HepG2 (cell line): ENCODE results near the gene IQCC. TPM values are rescaled to one million over a fixed set of nuclear protein-coding genes. Genes with fewer than 3 reads are reported as not detected.

ENCODE experiments used
- AHR ChIP-seq: IDR thresholded peaks from 2 replicates; pipeline ENCODE4 v1.6.1; 2018; ENCODE audit warnings: missing genetic modification reagents, missing compliant biosample characterization
- CREM ChIP-seq, 2 experiments: sonication (generic) in 1 of 2; formaldehyde crosslinking in 1 of 2; IDR thresholded peaks; 2 replicates each; pipeline versions ENCODE4 v1.4.0 to v1.6.1; 2016 to 2020; ENCODE audit warnings: antibody characterized with exemption in 1 of 2, mild to moderate bottlenecking in 1 of 2, missing genetic modification reagents in 1 of 2
- HES4 ChIP-seq: sonication (generic); formaldehyde crosslinking; IDR thresholded peaks from 2 replicates; pipeline ENCODE4 v1.9.0; 2021; ENCODE audit warnings: mild to moderate bottlenecking, missing genetic modification reagents, borderline replicate concordance
- KLF15 ChIP-seq: sonication (generic); formaldehyde crosslinking; IDR thresholded peaks from 2 replicates; pipeline ENCODE4 v1.8.1; 2023; ENCODE audit warnings: borderline replicate concordance, mild to moderate bottlenecking, inconsistent platforms, missing genetic modification reagents, mixed read lengths
- NCOA1 ChIP-seq: sonication (generic); formaldehyde crosslinking; IDR thresholded peaks from 2 replicates; pipeline ENCODE4 v1.9.0; 2021; ENCODE audit warnings: missing genetic modification reagents
- NR2F6 ChIP-seq, 2 experiments: IDR thresholded peaks; 2 replicates each; pipeline ENCODE4 v1.6.1; 2016; ENCODE audit warnings: antibody characterized with exemption in 1 of 2, mild to moderate bottlenecking in 1 of 2
- PPARG ChIP-seq: conservative IDR thresholded peaks from 2 replicates; pipeline ENCODE4 v1.6.1; 2016; ENCODE audit warnings: missing biosample characterization, missing genetic modification reagents
- TARDBP ChIP-seq: sonication (generic); formaldehyde crosslinking; IDR thresholded peaks from 2 replicates; pipeline ENCODE4 v1.8.0; 2022; ENCODE audit warnings: mild to moderate bottlenecking, missing genetic modification reagents
- TEAD3 ChIP-seq: optimal IDR thresholded peaks from 2 replicates; pipeline ENCODE3; 2016; ENCODE audit warnings: borderline replicate concordance
- ZBTB38 ChIP-seq: sonication (generic); formaldehyde crosslinking; IDR thresholded peaks from 2 replicates; pipeline ENCODE4 v1.5.1; 2020; ENCODE audit warnings: mild to moderate bottlenecking, missing genetic modification reagents
- ZNF101 ChIP-seq: sonication (generic); formaldehyde crosslinking; IDR thresholded peaks from 2 replicates; pipeline ENCODE4 v1.4.0; 2020; ENCODE audit warnings: mild to moderate bottlenecking, low read depth, missing genetic modification reagents, borderline replicate concordance
- ZNF17 ChIP-seq: sonication (generic); formaldehyde crosslinking; IDR thresholded peaks from 2 replicates; pipeline ENCODE4 v1.5.0; 2020; ENCODE audit warnings: mild to moderate bottlenecking, missing genetic modification reagents
- ZSCAN30 ChIP-seq: sonication (generic); formaldehyde crosslinking; IDR thresholded peaks from 2 replicates; pipeline ENCODE4 v1.5.0; 2020; ENCODE audit warnings: mild to moderate bottlenecking, missing genetic modification reagents
- polyA plus RNA-seq, 8 experiments: library from polyadenylated mRNA; depleted of rRNA in 3 of 8; stranded (reverse) in 7 of 8; unstranded in 1 of 8; fragments of >200 nt; fragmentation: Illumina TruSeq in 4 of 8; extraction: Trizol in 4 of 8; gene quantifications; 2 replicates each; pipeline versions ENCODE4 v1.2.1 to v1.2.3, GENCODE V29; 2011 to 2016; ENCODE audit warnings: low read depth in 4 of 8, missing spikeins in 1 of 8, mixed read lengths in 1 of 8; ENCODE audit not compliant: insufficient read depth in 1 of 8
- total RNA-seq, 5 experiments: library from RNA; depleted of rRNA; stranded (reverse); fragments of >200 nt; fragmentation: Illumina TruSeq; extraction: Trizol; gene quantifications; 2 replicates each; pipeline ENCODE4 v1.2.3, GENCODE V29; 2016; ENCODE audit warnings: low read depth in 1 of 5
- TF ChIP-seq, protein P1 (sequence below): sonication (generic); formaldehyde crosslinking; IDR thresholded peaks from 2 replicates; pipeline ENCODE4 v1.8.0; 2022; ENCODE audit warnings: missing genetic modification reagents, mild to moderate bottlenecking, borderline replicate concordance
- TF ChIP-seq, protein P2 (sequence below): sonication (generic); formaldehyde crosslinking; IDR thresholded peaks from 2 replicates; pipeline ENCODE4 v1.4.0; 2020; ENCODE audit warnings: missing genetic modification reagents, mild to moderate bottlenecking, borderline replicate concordance
- TF ChIP-seq, protein P3 (sequence below): sonication (generic); formaldehyde crosslinking; IDR thresholded peaks from 2 replicates; pipeline ENCODE4 v1.5.1; 2020; ENCODE audit warnings: mild to moderate bottlenecking, missing genetic modification reagents, borderline replicate concordance
- TF ChIP-seq, protein P4 (sequence below): sonication (generic); formaldehyde crosslinking; IDR thresholded peaks from 2 replicates; pipeline ENCODE4 v1.8.0; 2022; ENCODE audit warnings: missing genetic modification reagents, mild to moderate bottlenecking, inconsistent platforms, borderline replicate concordance

IQCC gene
- total and polyA plus RNA-seq, 2 of the 13 experiments (the other 11 are each of a cell fraction or from before 2014, with no cell fraction given): 1.7 to 3.0 TPM

DNA sequence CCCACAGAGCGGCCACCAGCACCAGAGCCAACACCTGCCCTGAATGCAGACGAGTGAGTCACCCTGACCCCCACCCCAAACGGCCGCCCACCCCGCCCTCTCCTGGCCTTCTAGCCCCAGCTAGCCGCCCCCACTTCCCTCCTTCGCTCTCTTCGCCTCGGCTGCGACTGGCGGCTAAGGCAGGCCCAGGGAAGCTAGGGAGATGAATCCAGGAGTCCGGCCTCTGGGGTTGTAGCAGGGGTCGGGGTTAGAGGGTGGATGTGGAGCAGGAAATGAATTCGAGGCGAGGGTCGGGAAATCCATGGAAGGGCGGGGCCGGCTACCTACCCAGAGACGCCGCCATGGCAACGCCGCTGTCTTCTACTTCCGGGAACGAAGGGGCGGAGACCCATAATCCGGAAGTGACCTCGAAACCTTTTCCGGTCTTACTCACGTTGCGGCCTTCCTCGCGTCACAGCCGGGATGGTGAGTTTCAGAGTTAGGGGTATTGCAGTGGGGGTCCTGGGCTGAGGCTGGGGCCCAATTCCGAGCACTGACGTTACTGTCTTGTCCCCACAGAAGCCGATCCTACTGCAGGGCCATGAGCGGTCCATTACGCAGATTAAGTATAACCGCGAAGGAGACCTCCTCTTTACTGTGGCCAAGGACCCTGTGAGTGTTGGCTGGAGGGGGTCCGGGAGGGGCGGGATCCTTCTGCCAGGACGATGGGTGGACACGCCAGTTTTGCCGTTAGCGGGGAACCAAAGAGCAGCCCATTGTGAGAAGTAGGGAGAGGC lies 16.7 kb downstream of the IQCC start, which contains the start of the genes EIF3I and TMEM234 (continued):
- no peak for TF ChIP-seq ZNF101
- peak; percentile 32; the same call in 1 of the 2 replicates for TF ChIP-seq HES4
- TF ChIP-seq, protein P1, sequence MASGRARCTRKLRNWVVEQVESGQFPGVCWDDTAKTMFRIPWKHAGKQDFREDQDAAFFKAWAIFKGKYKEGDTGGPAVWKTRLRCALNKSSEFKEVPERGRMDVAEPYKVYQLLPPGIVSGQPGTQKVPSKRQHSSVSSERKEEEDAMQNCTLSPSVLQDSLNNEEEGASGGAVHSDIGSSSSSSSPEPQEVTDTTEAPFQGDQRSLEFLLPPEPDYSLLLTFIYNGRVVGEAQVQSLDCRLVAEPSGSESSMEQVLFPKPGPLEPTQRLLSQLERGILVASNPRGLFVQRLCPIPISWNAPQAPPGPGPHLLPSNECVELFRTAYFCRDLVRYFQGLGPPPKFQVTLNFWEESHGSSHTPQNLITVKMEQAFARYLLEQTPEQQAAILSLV: peak; percentile 44; the same call in 1 of the 2 replicates
- TF ChIP-seq, protein P2, sequence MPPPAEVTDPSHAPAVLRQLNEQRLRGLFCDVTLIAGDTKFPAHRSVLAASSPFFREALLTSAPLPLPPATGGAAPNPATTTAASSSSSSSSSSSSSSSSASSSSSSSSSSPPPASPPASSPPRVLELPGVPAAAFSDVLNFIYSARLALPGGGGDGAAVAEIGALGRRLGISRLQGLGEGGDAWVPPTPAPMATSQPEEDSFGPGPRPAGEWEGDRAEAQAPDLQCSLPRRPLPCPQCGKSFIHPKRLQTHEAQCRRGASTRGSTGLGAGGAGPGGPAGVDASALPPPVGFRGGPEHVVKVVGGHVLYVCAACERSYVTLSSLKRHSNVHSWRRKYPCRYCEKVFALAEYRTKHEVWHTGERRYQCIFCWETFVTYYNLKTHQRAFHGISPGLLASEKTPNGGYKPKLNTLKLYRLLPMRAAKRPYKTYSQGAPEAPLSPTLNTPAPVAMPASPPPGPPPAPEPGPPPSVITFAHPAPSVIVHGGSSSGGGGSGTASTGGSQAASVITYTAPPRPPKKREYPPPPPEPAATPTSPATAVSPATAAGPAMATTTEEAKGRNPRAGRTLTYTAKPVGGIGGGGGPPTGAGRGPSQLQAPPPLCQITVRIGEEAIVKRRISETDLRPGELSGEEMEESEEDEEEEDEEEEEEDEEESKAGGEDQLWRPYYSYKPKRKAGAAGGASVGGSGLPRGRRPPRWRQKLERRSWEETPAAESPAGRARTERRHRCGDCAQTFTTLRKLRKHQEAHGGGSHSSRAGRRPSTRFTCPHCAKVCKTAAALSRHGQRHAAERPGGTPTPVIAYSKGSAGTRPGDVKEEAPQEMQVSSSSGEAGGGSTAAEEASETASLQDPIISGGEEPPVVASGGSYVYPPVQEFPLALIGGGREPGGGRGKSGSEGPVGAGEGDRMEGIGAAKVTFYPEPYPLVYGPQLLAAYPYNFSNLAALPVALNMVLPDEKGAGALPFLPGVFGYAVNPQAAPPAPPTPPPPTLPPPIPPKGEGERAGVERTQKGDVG (CRISPR knock-in tag): no peak
- TF ChIP-seq, protein P3, sequence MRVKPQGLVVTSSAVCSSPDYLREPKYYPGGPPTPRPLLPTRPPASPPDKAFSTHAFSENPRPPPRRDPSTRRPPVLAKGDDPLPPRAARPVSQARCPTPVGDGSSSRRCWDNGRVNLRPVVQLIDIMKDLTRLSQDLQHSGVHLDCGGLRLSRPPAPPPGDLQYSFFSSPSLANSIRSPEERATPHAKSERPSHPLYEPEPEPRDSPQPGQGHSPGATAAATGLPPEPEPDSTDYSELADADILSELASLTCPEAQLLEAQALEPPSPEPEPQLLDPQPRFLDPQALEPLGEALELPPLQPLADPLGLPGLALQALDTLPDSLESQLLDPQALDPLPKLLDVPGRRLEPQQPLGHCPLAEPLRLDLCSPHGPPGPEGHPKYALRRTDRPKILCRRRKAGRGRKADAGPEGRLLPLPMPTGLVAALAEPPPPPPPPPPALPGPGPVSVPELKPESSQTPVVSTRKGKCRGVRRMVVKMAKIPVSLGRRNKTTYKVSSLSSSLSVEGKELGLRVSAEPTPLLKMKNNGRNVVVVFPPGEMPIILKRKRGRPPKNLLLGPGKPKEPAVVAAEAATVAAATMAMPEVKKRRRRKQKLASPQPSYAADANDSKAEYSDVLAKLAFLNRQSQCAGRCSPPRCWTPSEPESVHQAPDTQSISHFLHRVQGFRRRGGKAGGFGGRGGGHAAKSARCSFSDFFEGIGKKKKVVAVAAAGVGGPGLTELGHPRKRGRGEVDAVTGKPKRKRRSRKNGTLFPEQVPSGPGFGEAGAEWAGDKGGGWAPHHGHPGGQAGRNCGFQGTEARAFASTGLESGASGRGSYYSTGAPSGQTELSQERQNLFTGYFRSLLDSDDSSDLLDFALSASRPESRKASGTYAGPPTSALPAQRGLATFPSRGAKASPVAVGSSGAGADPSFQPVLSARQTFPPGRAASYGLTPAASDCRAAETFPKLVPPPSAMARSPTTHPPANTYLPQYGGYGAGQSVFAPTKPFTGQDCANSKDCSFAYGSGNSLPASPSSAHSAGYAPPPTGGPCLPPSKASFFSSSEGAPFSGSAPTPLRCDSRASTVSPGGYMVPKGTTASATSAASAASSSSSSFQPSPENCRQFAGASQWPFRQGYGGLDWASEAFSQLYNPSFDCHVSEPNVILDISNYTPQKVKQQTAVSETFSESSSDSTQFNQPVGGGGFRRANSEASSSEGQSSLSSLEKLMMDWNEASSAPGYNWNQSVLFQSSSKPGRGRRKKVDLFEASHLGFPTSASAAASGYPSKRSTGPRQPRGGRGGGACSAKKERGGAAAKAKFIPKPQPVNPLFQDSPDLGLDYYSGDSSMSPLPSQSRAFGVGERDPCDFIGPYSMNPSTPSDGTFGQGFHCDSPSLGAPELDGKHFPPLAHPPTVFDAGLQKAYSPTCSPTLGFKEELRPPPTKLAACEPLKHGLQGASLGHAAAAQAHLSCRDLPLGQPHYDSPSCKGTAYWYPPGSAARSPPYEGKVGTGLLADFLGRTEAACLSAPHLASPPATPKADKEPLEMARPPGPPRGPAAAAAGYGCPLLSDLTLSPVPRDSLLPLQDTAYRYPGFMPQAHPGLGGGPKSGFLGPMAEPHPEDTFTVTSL: no peak
- 0 out of 2 replicates have a peak, but pooled peaks have one; percentile 50 for TF ChIP-seq KLF15 (CRISPR knock-in tag)
- no peak for TF ChIP-seq NR2F6 (IDR thresholded peaks at IDR 0.05)
- TF ChIP-seq NR2F6 (CRISPR knock-in tag; IDR thresholded peaks at IDR 0.05): peak; percentile 15; the same call in 1 of the 2 replicates
- TF ChIP-seq ZSCAN30: no peak
- TF ChIP-seq ZBTB38 (CRISPR knock-in tag): peak; percentile 34; the same call in 1 of the 2 replicates
- no peak for TF ChIP-seq ZNF17 (CRISPR knock-in tag)
- no peak for TF ChIP-seq PPARG (CRISPR knock-in tag)
- TF ChIP-seq AHR (CRISPR knock-in tag): no peak
- TF ChIP-seq CREM (IDR thresholded peaks at IDR 0.05): peak; percentile 86
- no peak for TF ChIP-seq CREM (CRISPR knock-in tag; IDR thresholded peaks at IDR 0.05)
- TF ChIP-seq TARDBP (CRISPR knock-in tag): 0 out of 2 replicates have a peak, but pooled peaks have one; percentile 40
- TF ChIP-seq, protein P4, sequence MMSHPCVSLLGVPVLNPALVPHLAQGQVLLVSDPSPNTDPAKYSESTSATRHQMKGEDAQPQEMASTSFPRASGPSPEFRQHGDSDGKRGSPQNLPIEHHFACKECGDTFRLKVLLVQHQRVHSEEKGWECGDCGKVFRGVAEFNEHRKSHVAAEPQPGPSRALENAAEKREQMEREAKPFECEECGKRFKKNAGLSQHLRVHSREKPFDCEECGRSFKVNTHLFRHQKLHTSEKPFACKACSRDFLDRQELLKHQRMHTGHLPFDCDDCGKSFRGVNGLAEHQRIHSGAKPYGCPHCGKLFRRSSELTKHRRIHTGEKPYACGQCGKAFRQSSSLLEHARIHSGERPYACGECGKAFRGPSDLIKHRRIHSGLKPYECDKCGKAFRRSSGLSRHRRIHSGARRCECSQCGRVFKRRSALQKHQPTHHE (CRISPR knock-in tag): 0 out of 2 replicates have a peak, but pooled peaks have one; percentile 37
- no peak for TF ChIP-seq NCOA1 (CRISPR knock-in tag)
- TF ChIP-seq TEAD3 (CRISPR knock-in tag): no peak
